T-helper 1 cell treated with Interleukin-12 subunit alpha and Interleukin-12 subunit beta and Interleukin-4 antibody, amounts not matched to agents 30 ng/mL and 1 ng/mL, for 36 hours (primary cell): ENCODE data around the gene PTPN22. TPM values are rescaled to one million over a fixed set of nuclear protein-coding genes. Genes with fewer than 3 reads are reported as not detected.

Experiments used
- intact Hi-C: fragments of 100-400 bp; cut with micrococcal nuclease; formaldehyde crosslinking; loops from one replicate; pipeline ENCODE4 v1.15.1; 2024
- total RNA-seq: library from RNA; stranded (reverse); gene quantifications from 2 replicates; pipeline ENCODE4 v1.2.3, GENCODE V29; 2022

Gene PTPN22
- total RNA-seq, result 73.5 and 80.7 TPM in 2 replicates

DNA sequence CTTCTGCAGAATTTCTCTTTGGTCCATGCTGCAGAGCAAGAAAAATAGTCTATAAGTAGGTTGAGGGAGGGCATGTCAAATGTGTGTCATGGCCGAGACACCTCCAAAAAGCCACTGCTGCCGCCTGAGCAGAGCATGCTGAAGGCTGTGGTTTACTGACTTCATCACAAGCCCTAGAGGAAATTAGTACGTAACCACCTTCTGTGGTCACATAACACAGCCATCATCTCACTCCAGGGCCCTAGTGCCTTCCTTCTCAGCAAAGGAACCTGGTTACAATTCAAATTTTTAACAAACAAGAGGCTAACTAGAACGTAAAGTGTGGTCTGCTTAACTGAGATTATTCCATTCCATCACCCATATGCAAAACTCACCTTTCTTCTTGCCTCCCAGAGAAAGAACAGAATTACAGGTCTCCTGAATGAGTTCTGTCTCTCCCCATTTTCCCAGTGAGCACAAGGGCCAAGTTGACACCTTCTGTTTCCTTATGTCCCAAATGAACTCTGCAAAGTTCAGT is at the start of gene PTPN22:
TSS of gene PTPN22 (minus strand) at position 116 of the 517 bp plus-strand sequence.
- intact Hi-C loops, result loop anchor here (1.0 to 5.0 kb wide), 18 partner anchors 9 to 1228 kb away; partner anchors contain the start of genes AP4B1, BCAS2, CSDE1 and HIPK1

- intact Hi-C loops, result no loop called here
Observed at GRCh38 chr1:113918243-113918642, 46.7 kb upstream of the PTPN22 start.

DNA sequence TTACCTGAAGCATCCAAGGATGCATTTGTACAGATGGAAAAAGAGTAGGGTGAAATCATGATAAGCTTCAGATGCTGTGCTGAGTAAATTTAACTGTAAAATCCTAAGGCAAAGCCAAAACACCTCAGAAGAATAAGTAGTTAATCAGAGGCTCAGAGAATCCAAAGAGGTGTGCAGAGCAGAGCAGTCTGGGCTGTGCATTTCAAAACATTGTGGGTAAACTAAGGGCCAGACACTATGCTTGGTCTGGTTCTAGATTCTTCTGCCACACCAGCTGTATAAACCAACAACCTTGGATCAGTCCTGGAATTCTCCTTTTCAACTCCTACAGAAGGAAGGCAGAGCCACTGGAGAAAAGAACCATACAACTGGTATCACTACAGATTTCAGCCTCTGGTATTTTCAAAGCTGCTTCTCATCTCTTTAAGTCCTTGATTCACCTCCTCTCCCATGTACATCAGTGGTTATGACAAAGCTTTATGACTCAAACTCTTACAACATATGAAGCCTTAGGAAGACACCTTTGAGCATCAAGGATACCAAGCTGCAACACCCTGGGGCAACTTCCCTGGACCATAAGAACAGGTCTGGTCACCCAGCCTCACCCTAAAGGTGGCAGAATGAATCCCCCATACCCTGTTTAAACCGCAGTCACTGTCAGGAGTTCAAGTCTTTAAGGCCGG is 46.0 kb upstream of the PTPN22 start:
- intact Hi-C loops, result no loop called here

DNA sequence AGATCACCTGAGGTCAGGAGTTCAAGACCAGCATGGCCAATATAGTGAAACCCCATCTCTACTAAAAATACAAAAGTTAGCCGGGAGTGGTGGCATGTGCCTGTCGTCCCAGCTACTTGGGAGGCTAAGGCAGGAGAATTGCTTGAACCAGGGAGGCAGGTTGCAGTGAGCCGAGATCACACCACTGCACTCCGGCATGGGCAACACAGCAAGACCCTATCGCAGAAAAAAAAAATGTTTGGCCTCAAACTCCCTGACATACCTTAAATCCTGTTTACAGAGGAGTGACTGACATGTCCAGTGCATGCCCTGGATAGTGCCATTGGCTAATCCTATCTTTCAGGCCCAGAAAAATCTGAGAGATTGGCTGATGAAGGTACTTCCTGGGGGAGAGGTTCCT is 45.5 kb upstream of the PTPN22 start:
- intact Hi-C loops, result no loop called here

GRCh38 chr1:113913887-113914664 is 42.6 kb upstream of the PTPN22 start:
- intact Hi-C loops, result no loop called here

GRCh38 chr1:113913312-113913668 is 41.8 kb upstream of the PTPN22 start:
- intact Hi-C loops, result no loop called here

- intact Hi-C loops, result no loop called here
Observed at GRCh38 chr1:113912594-113913311, 41.2 kb upstream of the PTPN22 start.

DNA sequence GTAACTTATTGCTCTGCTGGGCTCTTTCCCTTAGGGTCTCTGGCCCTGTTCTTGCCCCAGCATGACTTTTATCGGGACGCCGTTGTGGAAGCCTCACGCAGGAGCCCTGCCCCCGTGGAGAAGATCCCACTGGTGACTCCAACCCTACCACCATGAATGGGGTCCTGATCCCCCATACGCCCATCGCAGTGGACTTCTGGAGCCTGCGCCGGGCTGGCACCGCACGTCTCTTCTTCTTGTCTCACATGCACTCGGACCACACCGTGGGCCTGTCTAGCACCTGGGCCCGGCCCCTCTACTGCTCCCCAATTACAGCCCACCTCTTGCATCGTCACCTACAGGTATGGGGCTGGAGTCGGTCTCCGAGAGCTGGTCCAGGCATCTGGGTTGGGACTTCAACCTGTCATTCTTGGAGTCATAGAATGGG is 33.9 kb upstream of the PTPN22 start:
- intact Hi-C loops, result loop anchor here (1.0 to 10.0 kb wide), 10 partner anchors 24 to 1194 kb away; partner anchors contain the start of genes CSDE1, HIPK1, LRIG2 and MAGI3

DNA sequence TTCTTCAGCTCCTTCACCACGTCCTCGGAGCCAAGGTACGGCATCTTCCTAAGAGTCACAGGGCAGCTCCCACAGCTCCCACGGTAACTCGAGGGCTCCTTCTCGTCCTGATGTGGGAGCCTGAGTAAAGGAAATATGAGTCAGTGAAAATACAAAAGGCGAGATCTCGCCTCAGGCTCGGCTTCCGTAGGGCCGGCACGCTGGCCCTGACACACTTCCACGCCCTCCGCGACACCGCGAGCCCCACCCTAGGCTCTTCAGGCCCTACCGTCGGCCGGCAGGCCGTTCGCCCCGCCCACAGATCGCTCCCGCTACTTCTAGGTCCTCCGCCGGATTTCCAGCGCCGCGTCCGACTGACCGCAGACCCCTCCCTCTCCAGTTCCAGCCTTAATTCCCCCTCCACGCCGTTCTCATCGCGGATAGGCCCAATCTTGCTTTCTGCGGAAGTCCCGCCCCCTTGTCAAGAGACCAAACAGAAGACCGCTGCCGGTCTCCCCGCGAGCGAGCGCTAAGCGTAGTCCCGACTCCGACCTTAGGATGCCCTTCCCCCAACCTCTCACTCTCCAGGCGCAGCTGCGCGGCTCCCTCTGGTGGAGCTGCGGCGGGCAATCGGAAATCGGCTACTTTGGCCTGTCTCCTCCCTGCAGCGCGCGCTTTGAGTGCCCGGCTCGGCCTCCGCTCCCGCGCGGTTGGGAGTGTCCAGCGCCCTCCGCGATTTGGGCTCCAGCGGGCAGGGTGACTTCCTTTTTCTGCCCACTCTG is 33.3 kb upstream of the PTPN22 start, which contains the start of the genes AP4B1 and DCLRE1B:
TSS of gene AP4B1 (minus strand) at position 126 of the 761 bp plus-strand sequence. CDS start at position 44, 82 bp downstream.
TSS of gene DCLRE1B (plus strand) at position 653 of the 761 bp plus-strand sequence. CDS start 261 bp downstream, outside the sequence.
- intact Hi-C loops, result loop anchor here (1.0 to 10.0 kb wide), 17 partner anchors 24 to 1194 kb away; partner anchors contain the start of genes BCAS2, CSDE1, HIPK1 and LRIG2

DNA sequence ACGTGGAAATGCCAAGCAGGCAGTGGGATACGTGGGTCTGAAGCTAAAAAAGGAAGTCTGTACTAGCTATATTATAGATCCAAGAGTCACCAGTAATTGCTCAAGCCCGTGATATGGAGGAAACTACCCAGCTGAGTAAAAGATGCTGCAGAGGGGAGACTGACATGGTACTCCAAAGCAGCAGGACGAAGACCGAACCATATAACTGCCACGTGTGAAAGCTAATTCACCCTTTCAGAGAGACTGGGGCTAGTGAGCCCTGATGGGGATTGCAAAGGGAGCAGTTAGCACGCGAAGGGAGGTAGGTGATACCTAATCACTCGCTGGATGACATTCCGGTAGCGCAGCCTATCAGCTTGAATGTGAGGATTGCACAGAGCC is 32.8 kb upstream of the PTPN22 start:
- intact Hi-C loops, result loop anchor here (1.0 to 10.0 kb wide), 9 partner anchors 33 to 1189 kb away; partner anchors contain the start of genes BCAS2, LRIG2, PHTF1 and PPM1J

GRCh38 chr1:113903501-113904292 is 32.2 kb upstream of the PTPN22 start:
- intact Hi-C loops, result loop anchor here (1.0 to 10.0 kb wide), 9 partner anchors 32 to 1188 kb away; partner anchors contain the start of genes BCAS2, LRIG2, PHTF1 and PPM1J

DNA sequence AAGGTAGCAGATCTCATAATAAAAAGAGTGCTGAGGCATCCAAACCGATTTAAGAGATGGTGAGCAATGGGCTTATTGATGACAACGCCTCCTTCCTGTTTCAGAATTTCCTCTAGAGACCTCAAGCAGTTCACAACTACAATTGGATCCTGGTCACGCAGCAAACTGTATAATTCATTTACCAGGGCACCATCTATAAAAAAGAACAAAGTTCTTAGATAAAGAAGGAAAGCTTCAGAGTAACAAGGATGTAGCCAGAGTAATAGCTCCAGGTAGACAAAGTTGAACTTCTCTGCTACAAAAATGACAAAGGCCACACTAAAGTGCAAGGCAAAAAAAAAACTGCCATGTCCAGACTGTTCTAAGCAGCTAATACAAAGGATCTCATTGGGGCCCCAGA is 29.7 kb upstream of the PTPN22 start:
- intact Hi-C loops, result loop anchor here (5.0 to 10.0 kb wide), 2 partner anchors 46 to 826 kb away; partner anchors contain the start of gene LRIG2

DNA sequence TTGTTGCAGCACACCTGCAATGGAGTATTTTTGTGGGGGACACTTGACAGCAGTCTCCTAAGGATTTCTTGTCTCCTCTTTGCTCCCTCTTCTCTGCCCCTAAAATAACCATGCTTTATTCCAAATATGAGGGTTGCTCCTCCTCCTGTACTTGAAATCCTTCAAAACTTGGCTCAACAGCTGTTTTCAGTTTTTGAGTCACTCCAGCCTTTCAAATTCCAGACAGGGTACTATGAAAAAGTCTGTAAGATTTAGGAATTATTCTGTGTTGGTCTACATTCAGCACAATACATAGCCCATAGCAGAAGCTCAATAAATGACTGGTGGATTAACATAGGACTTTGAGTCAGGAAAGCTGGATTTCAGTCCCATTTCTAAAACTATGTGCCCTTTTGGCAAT is 27.6 kb upstream of the PTPN22 start:
- intact Hi-C loops, result no loop called here

DNA sequence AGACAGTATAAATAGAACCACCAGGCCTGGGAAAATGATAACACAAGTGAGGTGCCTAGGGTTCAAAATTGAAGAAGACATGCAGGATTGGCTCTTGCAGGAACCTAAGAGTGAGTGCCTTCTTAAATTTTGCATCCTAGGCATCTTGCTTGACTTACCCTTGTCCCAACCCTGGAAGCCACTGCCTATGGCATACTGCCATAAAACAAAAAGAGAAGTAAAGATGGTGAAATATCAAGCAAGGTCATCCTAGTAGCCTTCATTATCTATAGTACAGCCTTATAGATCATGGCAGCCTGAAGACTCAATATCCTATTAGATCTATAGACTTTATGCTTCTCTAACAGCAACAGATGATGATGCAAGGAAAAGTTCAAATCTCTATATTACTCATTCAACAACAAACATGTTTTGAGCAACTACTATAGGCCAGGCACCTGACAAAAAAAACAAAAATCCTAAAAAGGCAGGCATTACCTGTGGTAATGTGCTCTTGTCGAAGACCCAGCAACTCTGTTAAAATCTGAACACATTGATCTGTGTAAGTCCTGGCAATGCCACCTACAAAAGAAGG is 26.8 kb upstream of the PTPN22 start:
- intact Hi-C loops, result no loop called here

DNA sequence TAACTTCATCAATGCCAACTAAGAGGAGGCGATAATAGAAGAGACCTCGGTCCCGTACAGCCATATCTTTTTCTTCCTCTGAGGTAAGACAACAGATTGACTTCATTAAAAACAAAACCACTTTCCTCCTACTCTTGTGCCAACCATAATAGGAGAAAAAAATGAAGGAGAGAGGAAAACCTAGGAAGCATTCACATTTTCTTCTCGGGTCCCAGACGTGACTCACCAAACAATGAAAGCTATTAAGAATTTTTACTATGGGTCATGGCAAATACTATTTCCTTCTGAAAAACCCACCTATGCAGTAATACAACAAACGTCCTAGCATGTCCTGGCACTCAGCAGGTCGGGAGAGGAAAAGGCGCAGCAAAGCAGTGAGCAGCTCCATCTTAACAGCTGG is 24.4 kb upstream of the PTPN22 start:
- intact Hi-C loops, result no loop called here

DNA sequence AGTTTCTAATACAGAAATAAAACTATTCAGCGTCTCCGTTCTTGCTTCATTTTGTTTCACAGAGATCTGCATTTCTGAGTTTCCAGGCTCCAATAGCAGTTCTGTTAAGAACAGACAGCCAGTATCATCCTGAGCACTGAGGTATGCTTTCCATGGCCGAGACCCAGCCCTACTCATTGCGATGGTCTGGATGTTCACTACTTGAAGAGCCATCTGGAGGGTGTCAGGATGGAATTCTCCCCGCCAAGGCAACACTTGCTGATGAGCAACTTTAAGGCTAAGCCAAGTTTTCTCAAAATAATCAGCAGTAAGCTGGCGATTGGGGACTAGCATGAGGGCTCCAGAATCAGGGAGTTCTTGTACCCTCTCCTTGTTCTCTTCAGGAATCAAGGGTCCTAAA is 23.6 kb upstream of the PTPN22 start:
- intact Hi-C loops, result no loop called here

DNA sequence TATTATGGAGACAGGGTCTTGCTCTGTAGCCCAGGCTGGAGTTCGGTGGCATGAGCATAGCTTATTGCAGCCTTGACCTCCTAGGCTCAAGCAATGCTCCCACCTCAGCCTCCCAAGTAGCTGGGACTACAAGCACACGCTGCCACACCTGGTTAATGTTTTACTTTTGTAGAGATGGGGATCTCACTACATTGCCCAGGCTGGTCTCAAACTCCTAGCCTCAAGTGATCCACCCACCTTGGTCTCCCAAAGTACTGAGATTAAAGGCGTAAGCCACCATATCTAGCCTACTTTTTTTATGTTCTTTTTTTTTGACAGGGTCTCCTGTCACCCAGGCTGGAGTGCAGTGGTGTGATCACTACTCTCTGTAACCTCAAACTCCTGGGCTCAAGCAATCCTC is 21.8 kb upstream of the PTPN22 start:
- intact Hi-C loops, result no loop called here

DNA sequence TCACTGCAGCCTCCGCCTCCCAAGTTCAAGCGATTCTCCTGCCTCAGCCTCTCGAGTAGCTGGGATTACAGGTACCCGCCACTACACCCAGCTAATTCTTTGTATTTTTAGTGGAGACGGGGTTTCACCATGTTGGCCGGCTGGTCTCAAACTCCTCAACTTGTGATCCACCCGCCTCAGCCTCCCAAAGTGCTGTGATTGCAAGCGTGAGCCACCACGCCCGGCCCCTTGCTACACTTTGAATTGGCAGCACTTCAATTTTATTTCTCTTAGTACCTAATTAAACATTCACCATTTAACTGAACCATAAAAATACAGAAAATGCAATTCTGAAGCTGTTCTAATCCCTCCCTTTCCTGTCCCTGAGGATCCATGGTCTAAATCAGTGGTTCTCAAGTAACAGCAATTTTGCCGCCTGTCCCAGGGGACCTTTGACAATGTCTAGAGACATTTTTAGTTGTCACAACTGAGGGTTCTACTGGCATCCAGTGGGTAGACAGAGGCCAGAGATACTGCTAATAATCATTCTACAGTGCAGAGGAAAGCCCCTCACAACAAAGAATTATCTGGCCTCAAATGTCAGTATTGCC is 20.2 kb upstream of the PTPN22 start:
- intact Hi-C loops, result no loop called here

GRCh38 chr1:113890816-113891215 is 19.3 kb upstream of the PTPN22 start:
- intact Hi-C loops, result no loop called here
